ENCODE measurements around the gene CREB3L2. TPM values are rescaled to one million over a fixed set of nuclear protein-coding genes. Genes with fewer than 3 reads are reported as not detected.

Gene CREB3L2
- total and polyA plus RNA-seq, 3 experiments from 2014 or later, result 12.5 to 25.0 (median 23.9) TPM

- no peaks in the 10 kb centered on the region for H3K36me3 ChIP-seq (ENCODE audit: insufficient read depth, low read length)
- ChIA-PET CTCF (interaction anchor here (1.1 kb wide), 1 partner anchor 44 kb away, joined by 5 read pairs; no protein-coding TSS in a partner anchor), POLR2A (no interaction called here)
- Mint-ChIP-seq H3K4me1 (peaks cover 4 to 18% (median 13%) of the 10 kb centered on the region in 3 donors), H3K27ac (peak overlapping the region in 3 of 8 donors; percentile 18 to 42 (median 20)), H3K27me3 (no peaks in the 10 kb centered on the region), H3K36me3 (peaks cover 2 to 18% (median 8%) of the 10 kb centered on the region in 3 donors), H3K9me3 (no peaks in the 10 kb centered on the region), H3K4me3 (no peak overlapping the region)
- no peak overlapping the region for H3K4me3 ChIP-seq (ENCODE audit: low read length)
- no peak for DNase-seq
- H3K4me1 ChIP-seq (ENCODE audit: insufficient read depth, low read length), result no peaks in the 10 kb centered on the region
- H3K9me3 ChIP-seq (ENCODE audit: low read length), result no peaks in the 10 kb centered on the region
- H3K27me3 ChIP-seq (ENCODE audit: insufficient read depth, low read length, poor library complexity, severe bottlenecking), result no peaks in the 10 kb centered on the region
- H3K27ac ChIP-seq (ENCODE audit: low read depth, low read length), result no peak overlapping the region
These were observed 43.1 kb downstream of the CREB3L2 start for GRCh38 chr7:137958470-137959431.

- peaks cover 4 to 14% (median 11%) of the 10 kb centered on the region in 3 donors for H3K4me1 Mint-ChIP-seq
- Histone ChIP-seq H3K4me3 (ENCODE audit: low read length) (no peak overlapping the region), H3K27ac (ENCODE audit: low read depth, low read length) (no peak overlapping the region), H3K4me1 (ENCODE audit: insufficient read depth, low read length) (no peaks in the 10 kb centered on the region), H3K27me3 (ENCODE audit: insufficient read depth, low read length, poor library complexity, severe bottlenecking) (no peaks in the 10 kb centered on the region), H3K9me3 (ENCODE audit: low read length) (no peaks in the 10 kb centered on the region), H3K36me3 (ENCODE audit: insufficient read depth, low read length) (no peaks in the 10 kb centered on the region)
- no peak overlapping the region for H3K4me3 Mint-ChIP-seq
- H3K36me3 Mint-ChIP-seq, result peaks cover 2 to 17% (median 8%) of the 10 kb centered on the region in 3 donors
- ChIA-PET POLR2A (no interaction called here), CTCF (interaction anchor here (1.1 kb wide), 1 partner anchor 45 kb away, joined by 5 read pairs; no protein-coding TSS in a partner anchor)
- H3K27ac Mint-ChIP-seq, result peak overlapping the region in 1 of 8 donors; percentile 2
- H3K27me3 Mint-ChIP-seq, result no peaks in the 10 kb centered on the region
- no peak for DNase-seq
- H3K9me3 Mint-ChIP-seq, result no peaks in the 10 kb centered on the region
These were observed 44.0 kb downstream of the CREB3L2 start for GRCh38 chr7:137957887-137958286.

GRCh38 chr7:137956591-137956990 lies 45.3 kb downstream of the CREB3L2 start:
- Mint-ChIP-seq H3K4me1 (peaks cover 4 to 9% (median 7%) of the 10 kb centered on the region in 3 donors), H3K36me3 (peaks cover 2 to 13% (median 8%) of the 10 kb centered on the region in 3 donors), H3K27ac (no peak overlapping the region), H3K4me3 (no peak overlapping the region), H3K27me3 (no peaks in the 10 kb centered on the region), H3K9me3 (no peaks in the 10 kb centered on the region)
- CTCF ChIA-PET, result interaction anchor here (1.1 kb wide), 1 partner anchor 28 kb away, joined by 3 read pairs; no protein-coding TSS in a partner anchor
- POLR2A ChIA-PET, result no interaction called here
- no peak for DNase-seq
- Histone ChIP-seq H3K4me1 (ENCODE audit: insufficient read depth, low read length) (no peaks in the 10 kb centered on the region), H3K27ac (ENCODE audit: low read depth, low read length) (no peak overlapping the region), H3K27me3 (ENCODE audit: insufficient read depth, low read length, poor library complexity, severe bottlenecking) (no peaks in the 10 kb centered on the region), H3K36me3 (ENCODE audit: insufficient read depth, low read length) (no peaks in the 10 kb centered on the region), H3K9me3 (ENCODE audit: low read length) (no peaks in the 10 kb centered on the region), H3K4me3 (ENCODE audit: low read length) (no peak overlapping the region)

GRCh38 chr7:137956183-137956582 lies 45.7 kb downstream of the CREB3L2 start:
- peaks cover 2 to 13% (median 8%) of the 10 kb centered on the region in 3 donors for H3K36me3 Mint-ChIP-seq
- ChIA-PET POLR2A (no interaction called here), CTCF (interaction anchor here (1.1 kb wide), 1 partner anchor 28 kb away, joined by 3 read pairs; no protein-coding TSS in a partner anchor)
- no peak for DNase-seq
- H3K4me3 Mint-ChIP-seq, result no peak overlapping the region
- no peak overlapping the region for H3K27ac Mint-ChIP-seq
- H3K27me3 ChIP-seq (ENCODE audit: insufficient read depth, low read length, poor library complexity, severe bottlenecking), result no peaks in the 10 kb centered on the region
- H3K9me3 Mint-ChIP-seq, result no peaks in the 10 kb centered on the region
- H3K4me1 ChIP-seq (ENCODE audit: insufficient read depth, low read length), result peaks cover under 1% of the 10 kb centered on the region
- H3K9me3 ChIP-seq (ENCODE audit: low read length), result no peaks in the 10 kb centered on the region
- H3K36me3 ChIP-seq (ENCODE audit: insufficient read depth, low read length), result no peaks in the 10 kb centered on the region
- no peaks in the 10 kb centered on the region for H3K27me3 Mint-ChIP-seq
- no peak overlapping the region for H3K27ac ChIP-seq (ENCODE audit: low read depth, low read length)
- H3K4me3 ChIP-seq (ENCODE audit: low read length), result no peak overlapping the region
- peaks cover 5 to 8% (median 5%) of the 10 kb centered on the region in 3 donors for H3K4me1 Mint-ChIP-seq

- Histone ChIP-seq H3K9me3 (ENCODE audit: low read length) (no peaks in the 10 kb centered on the region), H3K4me3 (ENCODE audit: low read length) (no peak overlapping the region), H3K4me1 (ENCODE audit: insufficient read depth, low read length) (peaks cover 8% of the 10 kb centered on the region), H3K36me3 (ENCODE audit: insufficient read depth, low read length) (no peaks in the 10 kb centered on the region), H3K27ac (ENCODE audit: low read depth, low read length) (peak overlapping the region; percentile 38), H3K27me3 (ENCODE audit: insufficient read depth, low read length, poor library complexity, severe bottlenecking) (no peaks in the 10 kb centered on the region)
- CTCF ChIA-PET, result no interaction called here
- POLR2A ChIA-PET, result no interaction called here
- Mint-ChIP-seq H3K4me1 (peaks cover 13 to 22% (median 19%) of the 10 kb centered on the region in 3 donors), H3K9me3 (no peaks in the 10 kb centered on the region), H3K27me3 (no peaks in the 10 kb centered on the region), H3K4me3 (no peak overlapping the region), H3K36me3 (peaks cover 2 to 13% (median 8%) of the 10 kb centered on the region in 3 donors), H3K27ac (peak overlapping the region in 1 of 8 donors; percentile 4)
- DNase-seq, result no peak
These were observed 47.3 kb downstream of the CREB3L2 start for GRCh38 chr7:137954614-137955013.

- Mint-ChIP-seq H3K9me3 (no peaks in the 10 kb centered on the region), H3K27me3 (no peaks in the 10 kb centered on the region), H3K27ac (peak overlapping the region in 1 of 8 donors; percentile 19), H3K4me3 (no peak overlapping the region), H3K4me1 (peaks cover 13 to 25% (median 19%) of the 10 kb centered on the region in 3 donors), H3K36me3 (peaks cover 2 to 10% (median 4%) of the 10 kb centered on the region in 3 donors)
- Histone ChIP-seq H3K9me3 (ENCODE audit: low read length) (no peaks in the 10 kb centered on the region), H3K27ac (ENCODE audit: low read depth, low read length) (peak overlapping the region; percentile 38), H3K4me1 (ENCODE audit: insufficient read depth, low read length) (peaks cover 8% of the 10 kb centered on the region), H3K4me3 (ENCODE audit: low read length) (no peak overlapping the region), H3K36me3 (ENCODE audit: insufficient read depth, low read length) (no peaks in the 10 kb centered on the region), H3K27me3 (ENCODE audit: insufficient read depth, low read length, poor library complexity, severe bottlenecking) (no peaks in the 10 kb centered on the region)
- ChIA-PET POLR2A (no interaction called here), CTCF (no interaction called here)
- DNase-seq, result no peak
These were observed 48.0 kb downstream of the CREB3L2 start for GRCh38 chr7:137953665-137954470.

GRCh38 chr7:137953043-137953664 lies 48.7 kb downstream of the CREB3L2 start:
- POLR2A ChIA-PET, result no interaction called here
- Mint-ChIP-seq H3K4me1 (peaks cover 13 to 25% (median 19%) of the 10 kb centered on the region in 3 donors), H3K27me3 (no peaks in the 10 kb centered on the region), H3K36me3 (peaks cover 0 to 3% (median 2%) of the 10 kb centered on the region in 3 donors), H3K27ac (peak overlapping the region in 2 of 8 donors; percentile 33 to 34), H3K4me3 (no peak overlapping the region), H3K9me3 (no peaks in the 10 kb centered on the region)
- Histone ChIP-seq H3K4me1 (ENCODE audit: insufficient read depth, low read length) (peaks cover 8% of the 10 kb centered on the region), H3K36me3 (ENCODE audit: insufficient read depth, low read length) (no peaks in the 10 kb centered on the region), H3K4me3 (ENCODE audit: low read length) (no peak overlapping the region), H3K9me3 (ENCODE audit: low read length) (no peaks in the 10 kb centered on the region), H3K27me3 (ENCODE audit: insufficient read depth, low read length, poor library complexity, severe bottlenecking) (no peaks in the 10 kb centered on the region), H3K27ac (ENCODE audit: low read depth, low read length) (no peak overlapping the region)
- DNase-seq, result no peak
- CTCF ChIA-PET, result no interaction called here

Measured in CD8-positive, alpha-beta memory T cell (primary cell).